PC-9 (cell line): ENCODE data around the gene PTGES. TPM values are rescaled to one million over a fixed set of nuclear protein-coding genes. Genes with fewer than 3 reads are reported as not detected.

Experiments used
- BruUV-seq: library from RNA; stranded (reverse); fragments of 400-500 nt; replicated peaks from 2 replicates; lab custom pipeline; 2021; lab: Mats Ljungman, UMichigan
- CTCF ChIA-PET: fragments of 300-600 bp; sonication (Branson Sonifier 250); formaldehyde crosslinking; loops from one replicate; lab custom pipeline; 2022; ENCODE audit warnings: antibody characterized with exemption; lab: Charles Lee
- POLR2A ChIA-PET: fragments of 300-600 bp; sonication (Branson Sonifier 250); formaldehyde crosslinking; loops from one replicate; lab custom pipeline; 2022; ENCODE audit warnings: antibody characterized with exemption; ENCODE audit not compliant: unreplicated experiment; lab: Charles Lee
- DNase-seq, 2 experiments: peaks; one replicate each; pipeline versions ENCODE4 v3.0.0 to v3.0.0-alpha.2; 2015 to 2022; ENCODE audit warnings: mixed read lengths in 1 of 2
- H2AFZ ChIP-seq: fragments of 200-600 bp; sonication (generic); 2 replicates; pipeline ENCODE4 v1.8.1; 2017; ENCODE audit warnings: antibody characterized with exemption
- H3F3A ChIP-seq: fragments of 200-600 bp; sonication (generic); 2 replicates; pipeline ENCODE4 v1.8.1; 2017; ENCODE audit warnings: antibody characterized with exemption, mild to moderate bottlenecking, low read depth; ENCODE audit not compliant: insufficient read depth
- H3K27ac ChIP-seq: fragments of 200-600 bp; sonication (generic); 2 replicates; pipeline ENCODE4 v1.6.1; 2016; ENCODE audit warnings: mixed run types
- H3K27me3 ChIP-seq: fragments of 200-600 bp; sonication (generic); 2 replicates; pipeline ENCODE4 v1.6.1; 2016; ENCODE audit warnings: low read depth, mixed run types; ENCODE audit not compliant: insufficient read depth
- H3K36me3 ChIP-seq: fragments of 200-600 bp; sonication (generic); 2 replicates; pipeline ENCODE4 v1.6.1; 2016; ENCODE audit warnings: low read depth, mixed run types
- H3K4me1 ChIP-seq: fragments of 200-600 bp; sonication (generic); replicated peaks from 2 replicates; pipeline ENCODE4 v1.6.1; 2016; ENCODE audit warnings: mixed run types; ENCODE audit not compliant: insufficient read depth
- H3K4me2 ChIP-seq: fragments of 200-600 bp; sonication (generic); 2 replicates; pipeline ENCODE4 v1.6.1; 2017; ENCODE audit warnings: mixed run types
- H3K4me3 ChIP-seq: fragments of 200-600 bp; sonication (generic); 2 replicates; pipeline ENCODE4 v1.6.1; 2016; ENCODE audit warnings: mixed run types
- H3K79me2 ChIP-seq: fragments of 200-600 bp; sonication (generic); 2 replicates; pipeline ENCODE4 v1.6.1; 2017; ENCODE audit warnings: low read depth, mixed run types
- H3K9me2 ChIP-seq: fragments of 200-600 bp; sonication (generic); 2 replicates; pipeline ENCODE4 v1.8.1; 2017; ENCODE audit warnings: mild to moderate bottlenecking; ENCODE audit not compliant: insufficient read depth
- H3K9me3 ChIP-seq: fragments of 200-600 bp; sonication (generic); 2 replicates; pipeline ENCODE4 v1.8.1; 2016; ENCODE audit warnings: low read depth; ENCODE audit not compliant: insufficient read depth
- H4K20me1 ChIP-seq: fragments of 200-600 bp; sonication (generic); 2 replicates; pipeline ENCODE4 v1.8.1; 2017; ENCODE audit not compliant: insufficient read depth
- CTCF ChIP-seq: fragments of 200-600 bp; sonication (generic); conservative IDR thresholded peaks from 2 replicates; pipeline ENCODE4 v1.6.1; 2017; ENCODE audit warnings: mixed run types, antibody characterized with exemption, mild to moderate bottlenecking, moderate library complexity
- EZH2 ChIP-seq: fragments of 200-600 bp; sonication (generic); IDR thresholded peaks from 2 replicates; pipeline ENCODE4 v1.8.0; 2017; ENCODE audit warnings: antibody characterized with exemption, low read depth
- intact Hi-C: fragments of 100-400 bp; cut with micrococcal nuclease; formaldehyde crosslinking; loops from one replicate; pipeline ENCODE4 v1.10.0; 2022; ENCODE audit not compliant: unreplicated experiment
- total RNA-seq: library from RNA; stranded (reverse); gene quantifications from 2 replicates; pipeline ENCODE4 v1.2.3, GENCODE V29; 2021

Gene PTGES
- total RNA-seq, 1 experiment from 2014 or later = 119 TPM

- ChIA-PET CTCF (interaction anchor here (0.5 to 1.4 kb wide), 6 partner anchors 10 to 736 kb away, joined by 3 to 7 read pairs (median 4); no protein-coding TSS in a partner anchor), POLR2A (interaction anchor here (0.5 to 1.0 kb wide), 5 partner anchors 10 to 1203 kb away, joined by 3 to 13 read pairs (median 8); no protein-coding TSS in a partner anchor)
- Histone ChIP-seq H3K27me3 (no peaks in the 10 kb centered on the region), H3K36me3 (no peaks in the 10 kb centered on the region), H3K27ac (no peak overlapping the region), H3K4me3 (no peak overlapping the region), H3K4me2 (0 out of 2 replicates have a peak overlapping the region, but pooled peaks have one; percentile 7), H4K20me1 (no peaks in the 10 kb centered on the region), H3K4me1 (peaks cover 71% of the 10 kb centered on the region), H3K79me2 (no peaks in the 10 kb centered on the region), H3K9me2 (no peaks in the 10 kb centered on the region), H3K9me3 (no peaks in the 10 kb centered on the region), H3F3A (peaks cover 27% of the 10 kb centered on the region), H2AFZ (no peak overlapping the region)
- TF ChIP-seq EZH2 = no peak
- TF ChIP-seq CTCF = no peak
- intact Hi-C loops = loop anchor here (10.0 kb wide), 1 partner anchor 275 kb away; no protein-coding TSS in a partner anchor
- no peak for DNase-seq
- BruUV-seq = no TSS peak
These were observed 7.1 kb upstream of the PTGES start for GRCh38 chr9:129759804-129760502.

- H3K79me2 ChIP-seq = no peaks in the 10 kb centered on the region
- no peak for DNase-seq
- no peak overlapping the region for H3K27ac ChIP-seq
- TF ChIP-seq CTCF (no peak), EZH2 (no peak)
- peaks cover 73% of the 10 kb centered on the region for H3K4me1 ChIP-seq
- H3K9me2 ChIP-seq = no peaks in the 10 kb centered on the region
- H4K20me1 ChIP-seq = no peaks in the 10 kb centered on the region
- H2AFZ ChIP-seq = no peak overlapping the region
- ChIA-PET CTCF (interaction anchor here (0.5 to 1.4 kb wide), 5 partner anchors 9 to 24 kb away, joined by 3 to 4 read pairs (median 3); no protein-coding TSS in a partner anchor), POLR2A (interaction anchor here (0.5 to 1.0 kb wide), 4 partner anchors 9 to 1204 kb away, joined by 3 to 13 read pairs (median 6); no protein-coding TSS in a partner anchor)
- no peaks in the 10 kb centered on the region for H3K36me3 ChIP-seq
- no TSS peak for BruUV-seq
- H3K4me2 ChIP-seq = no peak overlapping the region
- peaks cover 27% of the 10 kb centered on the region for H3F3A ChIP-seq
- intact Hi-C loops = loop anchor here (10.0 kb wide), 1 partner anchor 275 kb away; no protein-coding TSS in a partner anchor
- no peak overlapping the region for H3K4me3 ChIP-seq
- H3K9me3 ChIP-seq = no peaks in the 10 kb centered on the region
- no peaks in the 10 kb centered on the region for H3K27me3 ChIP-seq
These were observed 6.5 kb upstream of the PTGES start for GRCh38 chr9:129759319-129759718.

- CTCF ChIA-PET = interaction anchor here (1.3 kb wide), 1 partner anchor 19 kb away, joined by 3 read pairs; no protein-coding TSS in a partner anchor
- POLR2A ChIA-PET = no interaction called here
- DNase-seq = peak; percentile 32 to 48
- Histone ChIP-seq H3K4me3 (no peak overlapping the region), H3K27me3 (no peaks in the 10 kb centered on the region), H3K9me3 (no peaks in the 10 kb centered on the region), H3F3A (peaks cover 22% of the 10 kb centered on the region), H3K9me2 (no peaks in the 10 kb centered on the region), H3K4me2 (peak overlapping the region; percentile 28; the same call in 1 of the 2 replicates), H3K79me2 (peaks cover 8% of the 10 kb centered on the region), H2AFZ (no peak overlapping the region), H3K27ac (no peak overlapping the region), H3K4me1 (peaks cover 65% of the 10 kb centered on the region), H4K20me1 (no peaks in the 10 kb centered on the region), H3K36me3 (no peaks in the 10 kb centered on the region)
- intact Hi-C loops = loop anchor here (10.0 kb wide), 1 partner anchor 272 kb away; no protein-coding TSS in a partner anchor
- no peak for TF ChIP-seq CTCF
- no peak for TF ChIP-seq EZH2
- BruUV-seq = no TSS peak
These were observed 4.2 kb upstream of the PTGES start for GRCh38 chr9:129757045-129757444.
